Measurements from ENCODE around the gene CNGA3.

CNGA3 gene

DNA sequence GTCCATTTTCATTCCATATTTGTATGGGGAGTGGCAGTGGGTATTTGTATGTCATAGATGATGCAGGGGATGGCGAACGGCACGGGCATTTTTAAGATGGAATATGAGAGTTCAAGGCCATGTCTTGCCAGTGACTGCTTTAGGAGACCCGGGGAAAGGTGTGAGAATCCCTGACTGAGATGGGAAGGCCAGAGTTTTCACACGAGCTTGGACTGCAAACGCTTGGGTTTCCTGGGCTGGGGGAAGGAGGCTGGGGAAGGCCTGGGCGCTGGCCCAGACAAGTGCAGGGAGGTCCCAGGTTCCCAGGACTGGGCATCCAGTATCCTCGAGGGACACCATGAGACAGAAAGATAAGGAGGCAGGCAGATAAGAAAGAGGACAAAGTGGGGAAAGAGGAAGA, 35.2 kb downstream of the CNGA3 start:
- Histone ChIP-seq H3K9me3 (ENCODE audit: insufficient read depth, low read depth, low read length) (no peaks in the 10 kb centered on the region), H3K27me3 (ENCODE audit: insufficient read depth, low read length, poor library complexity, severe bottlenecking) (no peaks in the 10 kb centered on the region), H3F3A (ENCODE audit: low read depth) (no peaks in the 10 kb centered on the region), H4K20me1 (ENCODE audit: insufficient read depth, low read length, poor library complexity, severe bottlenecking) (no peaks in the 10 kb centered on the region), H3K79me2 (ENCODE audit: insufficient read depth, low read length) (no peaks in the 10 kb centered on the region), H2AFZ (ENCODE audit: low read length) (no peak overlapping the region), H3K4me1 (ENCODE audit: insufficient read depth, low read length, poor library complexity, severe bottlenecking) (no peaks in the 10 kb centered on the region), H3K9ac (ENCODE audit: low read depth, low read length, poor library complexity, severe bottlenecking) (no peak overlapping the region), H3K36me3 (ENCODE audit: insufficient read depth, low read length) (no peaks in the 10 kb centered on the region), H3K4me2 (ENCODE audit: low read depth, low read length, poor library complexity, severe bottlenecking) (no peak overlapping the region), H3K9me2 (replicated peaks; ENCODE audit: low read depth, low read length) (no peaks in the 10 kb centered on the region), H3K4me3 (ENCODE audit: low read length, poor library complexity, severe bottlenecking) (no peak overlapping the region)
- TF ChIP-seq CTCF (conservative IDR thresholded peaks at IDR 0.05; ENCODE audit: low read length): no peak
- TF ChIP-seq EZH2phosphoT487 (IDR thresholded peaks at IDR 0.05; ENCODE audit: borderline replicate concordance): no peak

- TF ChIP-seq EZH2phosphoT487 (IDR thresholded peaks at IDR 0.05; ENCODE audit: borderline replicate concordance): no peak
- TF ChIP-seq CTCF (conservative IDR thresholded peaks at IDR 0.05; ENCODE audit: low read length): no peak
- no peaks in the 10 kb centered on the region for H3K9me2 ChIP-seq (replicated peaks; ENCODE audit: low read depth, low read length)
- no peaks in the 10 kb centered on the region for H3K27me3 ChIP-seq (ENCODE audit: insufficient read depth, low read length, poor library complexity, severe bottlenecking)
- H3K4me1 ChIP-seq (ENCODE audit: insufficient read depth, low read length, poor library complexity, severe bottlenecking): no peaks in the 10 kb centered on the region
- H3K9ac ChIP-seq (ENCODE audit: low read depth, low read length, poor library complexity, severe bottlenecking): no peak overlapping the region
- H3F3A ChIP-seq (ENCODE audit: low read depth): no peaks in the 10 kb centered on the region
- H2AFZ ChIP-seq (ENCODE audit: low read length): no peak overlapping the region
- H3K36me3 ChIP-seq (ENCODE audit: insufficient read depth, low read length): no peaks in the 10 kb centered on the region
- no peak overlapping the region for H3K4me3 ChIP-seq (ENCODE audit: low read length, poor library complexity, severe bottlenecking)
- no peaks in the 10 kb centered on the region for H3K79me2 ChIP-seq (ENCODE audit: insufficient read depth, low read length)
- no peaks in the 10 kb centered on the region for H3K9me3 ChIP-seq (ENCODE audit: insufficient read depth, low read depth, low read length)
- H4K20me1 ChIP-seq (ENCODE audit: insufficient read depth, low read length, poor library complexity, severe bottlenecking): no peaks in the 10 kb centered on the region
- no peak overlapping the region for H3K4me2 ChIP-seq (ENCODE audit: low read depth, low read length, poor library complexity, severe bottlenecking)
Observed at GRCh38 chr2:98382086-98382485, 35.8 kb downstream of the CNGA3 start.

DNA sequence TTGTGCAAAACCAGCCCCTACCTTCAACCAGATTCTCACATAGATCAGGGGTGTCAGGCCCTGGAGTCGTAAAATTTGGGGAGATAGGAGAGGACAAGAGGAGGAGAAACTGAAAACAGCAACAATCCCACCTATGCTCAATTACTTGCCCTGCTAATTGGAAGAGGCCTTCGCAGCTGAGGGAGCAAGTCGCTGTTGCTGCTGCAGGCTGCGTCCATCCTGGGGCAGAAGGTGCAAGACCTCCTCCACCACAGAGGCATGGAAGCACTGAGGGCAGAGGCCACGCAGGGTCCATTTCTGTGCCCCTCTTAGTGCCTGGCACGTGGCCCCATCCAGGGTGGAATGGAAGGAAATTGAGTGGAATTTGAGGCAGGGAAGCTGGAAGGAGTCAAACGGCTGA, 36.5 kb downstream of the CNGA3 start:
- no peaks in the 10 kb centered on the region for H3K27me3 ChIP-seq (ENCODE audit: insufficient read depth, low read length, poor library complexity, severe bottlenecking)

More for the DNA sequence above, 36.5 kb downstream of the CNGA3 start:
- H3K9me2 ChIP-seq (replicated peaks; ENCODE audit: low read depth, low read length): no peaks in the 10 kb centered on the region
- H3K79me2 ChIP-seq (ENCODE audit: insufficient read depth, low read length): no peaks in the 10 kb centered on the region
- H3K36me3 ChIP-seq (ENCODE audit: insufficient read depth, low read length): no peaks in the 10 kb centered on the region
- no peaks in the 10 kb centered on the region for H3F3A ChIP-seq (ENCODE audit: low read depth)
- no peak overlapping the region for H2AFZ ChIP-seq (ENCODE audit: low read length)
- H3K4me2 ChIP-seq (ENCODE audit: low read depth, low read length, poor library complexity, severe bottlenecking): no peak overlapping the region
- TF ChIP-seq EZH2phosphoT487 (IDR thresholded peaks at IDR 0.05; ENCODE audit: borderline replicate concordance) (no peak), CTCF (conservative IDR thresholded peaks at IDR 0.05; ENCODE audit: low read length) (no peak)
- H3K4me1 ChIP-seq (ENCODE audit: insufficient read depth, low read length, poor library complexity, severe bottlenecking): no peaks in the 10 kb centered on the region
- no peak overlapping the region for H3K9ac ChIP-seq (ENCODE audit: low read depth, low read length, poor library complexity, severe bottlenecking)
- H3K9me3 ChIP-seq (ENCODE audit: insufficient read depth, low read depth, low read length): no peaks in the 10 kb centered on the region
- no peaks in the 10 kb centered on the region for H4K20me1 ChIP-seq (ENCODE audit: insufficient read depth, low read length, poor library complexity, severe bottlenecking)
- no peak overlapping the region for H3K4me3 ChIP-seq (ENCODE audit: low read length, poor library complexity, severe bottlenecking)
